ENCODE results near the gene GNS. TPM values are rescaled to one million over a fixed set of nuclear protein-coding genes. Genes with fewer than 3 reads are reported as not detected.

GNS gene
- total and polyA plus RNA-seq, 2 of the 4 experiments (the other 2 are of a cell fraction), result 60.4 to 80.7 TPM

DNA sequence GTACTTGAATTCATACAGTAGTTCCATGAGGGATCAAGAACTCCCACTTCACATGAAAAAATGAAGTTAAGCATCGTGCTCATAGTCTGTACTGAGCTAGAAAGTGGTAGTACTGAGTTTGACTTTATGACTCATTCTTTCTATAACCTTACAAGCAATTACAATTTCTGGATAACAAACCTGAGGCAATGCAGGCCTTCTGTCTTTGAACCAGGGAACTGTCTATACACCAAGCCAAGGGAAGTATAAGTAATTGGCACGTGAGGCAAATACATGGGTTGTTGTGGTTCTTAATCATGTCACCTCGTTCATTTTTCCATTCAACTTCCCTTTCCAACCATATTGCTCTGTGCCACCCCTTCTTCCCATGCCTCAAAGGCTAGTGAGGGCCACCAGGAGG is 16.8 kb downstream of the GNS start:
- no peak overlapping the region for H3K4me2 ChIP-seq (ENCODE audit: low read depth, low read length)
- peaks cover 0 to 14% of the 10 kb centered on the region in 2 experiments; a peak in 2 of 4 replicates for H3K79me1 ChIP-seq (ENCODE audit: low read depth in 1 of 2, low read length in 2 of 2)
- no peak overlapping the region for H4K8ac ChIP-seq (ENCODE audit: low read depth in 2 of 2, low read length in 2 of 2)
- no peak overlapping the region for H2AK5ac ChIP-seq (ENCODE audit: low read depth, low read length)
- no peak overlapping the region for H3K9ac ChIP-seq (ENCODE audit: low read depth, low read length)
- BruUV-seq (replicated peaks), result no TSS peak
- no peak overlapping the region for H3K27ac ChIP-seq (ENCODE audit: insufficient read depth, low read length)
- H2BK120ac ChIP-seq (ENCODE audit: low read depth, low read length), result no peak overlapping the region
- H2BK5ac ChIP-seq (ENCODE audit: low read depth, low read length, poor library complexity, severe bottlenecking), result no peak overlapping the region
- ChIA-PET POLR2A (ENCODE audit: unreplicated experiment) (no interaction called here), CTCF (no interaction called here)
- ATAC-seq (ENCODE audit: low read depth) (no peak), DNase-seq (no peak)
- in situ Hi-C loops (cut with MboI; ENCODE audit: low sequenced_read_pairs), result no loop called here
- no CpG with 5 or more reads among the region's 3 CpGs for WGBS, 2 experiments (ENCODE audit: extremely low coverage in 2 of 2, insufficient read length in 1 of 2)
- H3K36me3 ChIP-seq (ENCODE audit: control insufficient read depth, insufficient read depth, low read length), result peaks cover 30% of the 10 kb centered on the region
- H4K5ac ChIP-seq (ENCODE audit: low read depth, low read length), result no peak overlapping the region
- intact Hi-C loops (cut with micrococcal nuclease), result no loop called here
- H3K4ac ChIP-seq (ENCODE audit: low read depth, low read length), result no peak overlapping the region
- H3K14ac ChIP-seq (replicated peaks; ENCODE audit: low read depth, low read length), result no peak overlapping the region
- H3K4me3 ChIP-seq (ENCODE audit: insufficient read depth, low read depth, low read length), result no peak overlapping the region
- H4K91ac ChIP-seq (ENCODE audit: insufficient read depth, low read depth, low read length), result no peak overlapping the region
- no peak overlapping the region for H2BK20ac ChIP-seq (ENCODE audit: low read depth, low read length)
- no peak overlapping the region for H3K18ac ChIP-seq (ENCODE audit: low read depth, low read length)
- no peak overlapping the region for H2BK15ac ChIP-seq (ENCODE audit: low read depth, low read length)
- no peak overlapping the region for H3K56ac ChIP-seq (ENCODE audit: extremely low read depth, insufficient read depth, low read length)
- TF ChIP-seq RCOR1 (IDR thresholded peaks at IDR 0.05; ENCODE audit: insufficient replicate concordance, low read length) (no peak), FOS (IDR thresholded peaks at IDR 0.05; ENCODE audit: low read depth, low read length) (no peak)
- TF ChIP-seq, protein P1, sequence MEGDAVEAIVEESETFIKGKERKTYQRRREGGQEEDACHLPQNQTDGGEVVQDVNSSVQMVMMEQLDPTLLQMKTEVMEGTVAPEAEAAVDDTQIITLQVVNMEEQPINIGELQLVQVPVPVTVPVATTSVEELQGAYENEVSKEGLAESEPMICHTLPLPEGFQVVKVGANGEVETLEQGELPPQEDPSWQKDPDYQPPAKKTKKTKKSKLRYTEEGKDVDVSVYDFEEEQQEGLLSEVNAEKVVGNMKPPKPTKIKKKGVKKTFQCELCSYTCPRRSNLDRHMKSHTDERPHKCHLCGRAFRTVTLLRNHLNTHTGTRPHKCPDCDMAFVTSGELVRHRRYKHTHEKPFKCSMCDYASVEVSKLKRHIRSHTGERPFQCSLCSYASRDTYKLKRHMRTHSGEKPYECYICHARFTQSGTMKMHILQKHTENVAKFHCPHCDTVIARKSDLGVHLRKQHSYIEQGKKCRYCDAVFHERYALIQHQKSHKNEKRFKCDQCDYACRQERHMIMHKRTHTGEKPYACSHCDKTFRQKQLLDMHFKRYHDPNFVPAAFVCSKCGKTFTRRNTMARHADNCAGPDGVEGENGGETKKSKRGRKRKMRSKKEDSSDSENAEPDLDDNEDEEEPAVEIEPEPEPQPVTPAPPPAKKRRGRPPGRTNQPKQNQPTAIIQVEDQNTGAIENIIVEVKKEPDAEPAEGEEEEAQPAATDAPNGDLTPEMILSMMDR (conservative IDR thresholded peaks at IDR 0.05; ENCODE audit: low read depth, low read length), result no peak
- H3K4me1 ChIP-seq (ENCODE audit: control insufficient read depth, insufficient read depth, low read length), result peaks cover 6% of the 10 kb centered on the region
- no peaks in the 10 kb centered on the region for H3K27me3 ChIP-seq (ENCODE audit: control insufficient read depth, insufficient read depth, low read length)
- H3K23ac ChIP-seq (ENCODE audit: low read depth, low read length), result no peak overlapping the region
- peaks cover 2% of the 10 kb centered on the region for H3K9me1 ChIP-seq (ENCODE audit: insufficient read depth, low read length)
- H3K9me3 ChIP-seq (ENCODE audit: control insufficient read depth, insufficient read depth, low read length), result no peaks in the 10 kb centered on the region
- H2AFZ ChIP-seq (replicated peaks; ENCODE audit: low read length, poor library complexity), result no peak overlapping the region
- dilution Hi-C loops (cut with HindIII; ENCODE audit: low sequenced_read_pairs, unreplicated experiment), result no loop called here
- H4K20me1 ChIP-seq (ENCODE audit: insufficient read depth, low read length), result no peaks in the 10 kb centered on the region
- H2AK9ac ChIP-seq (replicated peaks; ENCODE audit: low read depth, low read length, poor library complexity), result no peak overlapping the region

Measured in IMR-90 (cell line).